ENCODE results near the gene TRIM52. TPM values are rescaled to one million over a fixed set of nuclear protein-coding genes. Genes with fewer than 3 reads are reported as not detected.

TRIM52 gene
- total RNA-seq, 2 experiments from 2014 or later, result 35.9 to 37.6 TPM

Small RNA genes lying within 50 kb of the gene (microRNA-seq; reads per million reads assigned to microRNA genes)
- gene MIR4638 (ENCODE audit: borderline microRNAs expressed, borderline replicate concordance), result 1.2 reads per million

Other genes with a start within 250 kb of the TRIM52 start
- not detected for gene BTNL9, start 220.9 kb downstream of the TRIM52 start, total RNA-seq
- gene OR2V1, start 130.0 kb downstream of the TRIM52 start, total RNA-seq, result not detected
- not detected for gene OR2V2, start 113.6 kb downstream of the TRIM52 start, total RNA-seq
- 1 to 10 TPM; 3.4 to 3.8 TPM for gene TRIM7, start 55.9 kb downstream of the TRIM52 start, total RNA-seq
- gene TRIM41, start 37.9 kb downstream of the TRIM52 start, total RNA-seq, result 10 to 100 TPM; 21.4 to 24.0 TPM
- gene RACK1, start 17.2 kb downstream of the TRIM52 start, total RNA-seq, result 1,000 to 10,000 TPM; 2,499 to 2,682 TPM
- not detected for gene OR4F3, start 106.1 kb upstream of the TRIM52 start, total RNA-seq

Measured in CD4-positive, alpha-beta T cell (primary cell).